NCI-H1092 (cell line): Measurements from ENCODE around the gene SENP5.
"Not testable (repeated sequence)": the region's sequence is repeated elsewhere in the genome, so short reads cannot be mapped to it uniquely, and the experiment has no call there.

Experiments used
- DNase-seq: peaks from one replicate; lab custom pipeline; 2025; lab: John Stamatoyannopoulos, UW

The SENP5 gene, protein sequence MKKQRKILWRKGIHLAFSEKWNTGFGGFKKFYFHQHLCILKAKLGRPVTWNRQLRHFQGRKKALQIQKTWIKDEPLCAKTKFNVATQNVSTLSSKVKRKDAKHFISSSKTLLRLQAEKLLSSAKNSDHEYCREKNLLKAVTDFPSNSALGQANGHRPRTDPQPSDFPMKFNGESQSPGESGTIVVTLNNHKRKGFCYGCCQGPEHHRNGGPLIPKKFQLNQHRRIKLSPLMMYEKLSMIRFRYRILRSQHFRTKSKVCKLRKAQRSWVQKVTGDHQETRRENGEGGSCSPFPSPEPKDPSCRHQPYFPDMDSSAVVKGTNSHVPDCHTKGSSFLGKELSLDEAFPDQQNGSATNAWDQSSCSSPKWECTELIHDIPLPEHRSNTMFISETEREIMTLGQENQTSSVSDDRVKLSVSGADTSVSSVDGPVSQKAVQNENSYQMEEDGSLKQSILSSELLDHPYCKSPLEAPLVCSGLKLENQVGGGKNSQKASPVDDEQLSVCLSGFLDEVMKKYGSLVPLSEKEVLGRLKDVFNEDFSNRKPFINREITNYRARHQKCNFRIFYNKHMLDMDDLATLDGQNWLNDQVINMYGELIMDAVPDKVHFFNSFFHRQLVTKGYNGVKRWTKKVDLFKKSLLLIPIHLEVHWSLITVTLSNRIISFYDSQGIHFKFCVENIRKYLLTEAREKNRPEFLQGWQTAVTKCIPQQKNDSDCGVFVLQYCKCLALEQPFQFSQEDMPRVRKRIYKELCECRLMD

DNA sequence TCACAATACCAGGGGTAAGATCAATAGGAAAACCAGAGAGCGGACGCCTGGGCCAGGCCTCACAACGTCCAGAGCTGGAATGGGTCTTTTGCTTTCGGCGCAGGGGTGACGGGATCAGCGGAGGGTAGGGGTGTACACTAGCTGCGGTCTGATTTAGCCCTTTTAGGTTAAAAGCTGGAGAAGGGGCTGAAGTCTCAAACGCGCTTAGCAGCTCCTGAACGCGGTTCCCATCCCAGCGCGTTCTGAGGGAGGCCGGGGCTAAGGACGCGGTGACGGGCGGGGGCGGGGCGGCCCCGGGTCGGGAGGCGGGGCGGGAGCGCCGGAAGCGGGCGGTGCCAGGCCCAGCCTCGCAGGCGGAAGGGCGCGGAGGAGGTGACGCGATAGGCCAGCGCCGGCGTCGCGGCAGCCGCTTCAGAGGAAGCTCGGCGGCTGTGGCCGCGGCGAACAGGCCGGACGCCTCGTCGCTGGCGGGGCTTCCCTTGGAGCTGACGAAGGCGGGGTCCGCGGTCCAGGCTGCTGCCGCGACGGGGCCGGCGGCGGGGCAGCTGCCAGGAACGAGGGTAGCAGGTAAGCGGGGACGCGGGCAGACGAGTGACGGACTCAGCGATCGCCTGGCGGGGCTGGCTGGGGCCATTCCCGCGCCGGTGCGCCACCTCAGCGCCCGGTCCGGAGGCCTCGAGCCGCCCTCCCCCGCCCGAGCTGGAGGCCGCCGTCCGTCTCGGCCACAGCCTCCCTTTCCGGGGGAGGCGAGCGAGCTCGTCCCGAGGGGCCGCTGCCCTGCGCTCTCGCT lies at the start of gene SENP5:
SENP5 (plus strand) TSS at position 414 of the 790 bp plus-strand sequence. CDS start 17,262 bp downstream, outside the sequence.
- peak; percentile 82 for DNase-seq

DNA sequence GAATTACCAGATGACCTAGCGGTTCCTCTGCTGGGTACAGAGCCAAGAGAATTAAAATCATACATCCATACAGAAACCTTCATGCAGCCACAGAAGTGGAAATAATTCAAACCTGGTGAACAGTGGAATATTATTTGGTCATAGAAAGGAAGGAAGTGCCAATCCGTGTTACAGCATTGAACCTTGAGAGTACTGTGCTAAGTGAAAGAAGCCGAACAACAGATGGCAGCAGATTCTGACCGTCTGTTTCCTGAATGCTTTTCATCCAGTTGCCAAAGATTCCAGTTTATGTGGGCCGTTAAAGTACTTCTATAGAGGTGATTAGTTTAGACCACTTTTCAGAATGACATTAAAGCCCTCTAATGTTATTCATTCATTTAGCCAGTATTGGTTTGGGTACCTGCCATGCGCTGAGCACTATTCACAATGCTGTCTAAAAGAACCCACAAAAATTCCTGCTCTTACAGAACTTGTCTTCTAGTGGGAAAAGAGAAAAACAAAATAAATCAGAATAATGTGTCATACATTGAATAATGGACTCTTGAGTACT lies 45.8 kb upstream of the SENP5 start:
- DNase-seq = no peak

DNA sequence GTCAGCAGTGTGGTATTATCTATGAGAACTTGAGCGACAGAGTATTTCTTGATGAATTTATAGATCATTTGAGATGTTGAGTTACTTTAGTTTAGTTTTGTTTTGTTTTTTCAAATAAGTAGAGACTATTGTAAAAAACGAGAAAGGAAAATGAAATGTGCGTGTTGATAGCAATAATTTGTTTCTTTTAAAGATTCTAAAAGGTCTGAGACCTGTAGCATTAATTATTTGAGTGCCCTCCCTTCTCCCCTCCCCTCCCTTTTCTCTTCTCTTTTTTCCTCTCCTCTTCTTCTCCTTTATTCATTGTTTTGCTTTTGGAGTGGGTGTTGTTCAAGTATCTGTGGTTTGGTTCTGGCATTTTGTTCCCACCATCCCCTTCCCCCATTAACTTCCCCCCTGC lies 38.1 kb upstream of the SENP5 start:
- DNase-seq = not testable (repeated sequence)

DNA sequence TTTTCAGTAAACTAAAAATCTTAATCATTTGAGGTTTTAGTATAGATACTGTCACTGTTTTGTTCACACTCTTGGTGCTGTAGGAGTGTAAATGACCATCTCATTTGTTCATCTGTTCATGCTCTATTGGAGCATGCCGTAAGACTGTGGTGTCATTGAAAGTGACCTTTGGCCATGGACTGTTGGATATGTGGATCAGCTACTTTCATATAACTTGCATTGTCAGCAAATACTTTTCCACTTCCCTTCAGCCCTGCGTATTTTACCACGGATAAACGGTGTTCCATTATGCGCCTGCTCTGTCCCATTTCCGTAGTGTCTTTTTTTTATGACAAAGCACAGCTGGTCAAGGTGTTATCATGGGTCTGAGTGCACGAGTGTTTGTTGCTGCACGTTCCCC lies 32.6 kb upstream of the SENP5 start:
- no peak for DNase-seq

DNA sequence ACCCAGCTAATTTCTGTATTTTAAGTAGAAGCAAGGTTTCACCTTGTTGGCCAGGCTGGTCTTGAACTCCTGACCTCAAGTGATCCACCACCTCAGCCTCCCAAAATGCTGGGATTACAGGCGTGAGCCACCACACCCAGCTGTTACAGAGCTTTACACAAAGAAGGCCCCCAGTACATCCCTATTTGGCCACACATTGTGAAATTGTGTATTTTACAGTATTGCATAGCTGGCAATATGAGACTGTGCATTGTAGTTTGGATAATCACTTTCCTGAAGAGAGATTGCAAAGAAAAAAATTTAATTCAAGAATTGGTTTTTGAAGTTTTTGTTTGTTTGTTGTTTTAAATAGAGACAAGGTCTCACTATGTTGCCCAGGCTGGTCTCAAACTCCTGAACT lies 31.1 kb upstream of the SENP5 start:
- not testable (repeated sequence) for DNase-seq

DNA sequence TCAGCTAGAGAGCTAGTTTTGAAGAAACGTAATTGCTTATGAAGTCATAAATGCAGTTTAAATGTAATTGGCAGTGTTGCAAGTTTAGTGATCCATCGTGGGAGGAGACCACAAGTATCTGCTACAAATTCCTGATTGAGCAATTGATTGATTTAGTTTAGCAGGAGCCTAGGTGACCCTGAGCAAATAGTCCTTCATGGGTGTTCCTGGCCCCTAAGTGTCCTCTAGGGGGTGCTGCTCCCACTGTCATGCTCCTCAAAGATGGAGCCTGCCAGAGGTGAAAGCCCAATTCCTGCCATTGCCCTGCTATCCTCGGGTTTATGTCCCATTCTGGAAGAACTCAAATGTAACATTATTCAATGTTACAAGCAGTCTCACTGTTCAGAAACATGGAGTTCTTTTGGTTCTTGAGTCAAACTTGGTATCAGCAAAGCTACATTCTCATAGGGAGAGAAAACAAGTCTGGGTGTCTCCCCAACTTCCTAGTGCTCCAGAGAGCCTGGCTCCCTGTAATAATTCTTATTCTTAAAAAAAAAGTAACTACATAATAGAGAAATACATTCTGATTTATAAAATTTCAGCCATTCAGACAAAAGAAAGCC lies 29.8 kb upstream of the SENP5 start:
- peak; percentile 17 for DNase-seq

DNA sequence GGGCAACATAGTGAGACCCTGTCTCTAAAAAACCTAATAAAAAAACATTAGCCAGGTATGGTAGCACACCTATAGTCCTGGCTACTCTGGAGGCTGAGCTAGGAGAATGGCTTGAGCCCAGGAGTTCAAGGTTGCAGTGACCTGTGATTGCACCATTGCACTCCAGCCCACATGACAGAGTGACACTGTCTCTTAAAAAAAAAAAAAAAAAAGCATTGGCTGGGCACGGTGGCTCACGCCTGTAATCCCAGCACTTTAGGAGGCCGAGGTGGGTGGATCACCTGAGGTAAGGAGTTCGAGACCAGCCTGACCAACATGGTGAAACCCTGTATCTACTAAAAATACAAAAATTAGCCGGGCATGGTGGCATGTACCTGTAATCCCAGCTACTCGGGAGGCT lies 28.4 kb upstream of the SENP5 start:
- DNase-seq = not testable (repeated sequence)

DNA sequence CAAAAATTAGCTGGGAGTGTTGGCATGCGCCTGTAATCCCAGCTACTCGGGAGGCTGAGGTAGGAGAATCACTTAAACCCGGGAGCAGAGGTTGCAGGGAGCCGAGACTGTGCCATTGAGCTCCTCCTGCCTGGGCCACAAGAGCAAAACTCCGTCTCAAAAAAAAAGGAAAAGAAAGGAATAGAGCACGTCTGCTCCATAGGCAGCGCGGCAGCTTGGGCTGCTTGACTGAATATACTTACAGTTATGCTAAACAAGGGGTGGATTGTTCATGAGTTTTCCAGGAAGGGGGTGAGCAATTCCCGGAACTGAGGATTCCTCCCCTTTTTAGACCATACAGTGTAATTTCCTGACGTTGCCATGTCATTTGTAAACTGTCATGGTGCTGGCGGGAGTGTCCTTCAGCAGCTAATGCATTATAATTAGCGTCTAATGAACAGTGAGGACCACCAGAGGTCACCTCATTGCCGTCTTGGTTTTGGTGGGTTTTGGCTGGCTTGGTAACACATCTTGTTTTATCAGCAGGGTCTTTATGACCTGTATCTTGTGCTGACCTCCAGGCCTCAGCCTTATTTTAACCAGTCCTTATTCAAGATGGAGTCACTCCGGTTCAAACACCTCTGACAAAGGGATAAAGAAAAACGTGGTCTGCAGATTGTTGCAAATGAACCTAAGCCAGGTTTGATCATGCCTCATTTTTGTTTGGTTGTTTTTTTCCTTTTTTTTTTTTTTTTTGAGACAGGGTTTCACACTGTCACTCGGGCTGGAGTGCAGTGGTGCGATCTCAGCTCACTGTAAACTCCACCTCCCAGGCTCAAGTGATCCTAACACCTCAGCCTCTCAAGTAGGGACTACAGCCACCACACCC lies 24.9 kb upstream of the SENP5 start:
- DNase-seq = no peak

DNA sequence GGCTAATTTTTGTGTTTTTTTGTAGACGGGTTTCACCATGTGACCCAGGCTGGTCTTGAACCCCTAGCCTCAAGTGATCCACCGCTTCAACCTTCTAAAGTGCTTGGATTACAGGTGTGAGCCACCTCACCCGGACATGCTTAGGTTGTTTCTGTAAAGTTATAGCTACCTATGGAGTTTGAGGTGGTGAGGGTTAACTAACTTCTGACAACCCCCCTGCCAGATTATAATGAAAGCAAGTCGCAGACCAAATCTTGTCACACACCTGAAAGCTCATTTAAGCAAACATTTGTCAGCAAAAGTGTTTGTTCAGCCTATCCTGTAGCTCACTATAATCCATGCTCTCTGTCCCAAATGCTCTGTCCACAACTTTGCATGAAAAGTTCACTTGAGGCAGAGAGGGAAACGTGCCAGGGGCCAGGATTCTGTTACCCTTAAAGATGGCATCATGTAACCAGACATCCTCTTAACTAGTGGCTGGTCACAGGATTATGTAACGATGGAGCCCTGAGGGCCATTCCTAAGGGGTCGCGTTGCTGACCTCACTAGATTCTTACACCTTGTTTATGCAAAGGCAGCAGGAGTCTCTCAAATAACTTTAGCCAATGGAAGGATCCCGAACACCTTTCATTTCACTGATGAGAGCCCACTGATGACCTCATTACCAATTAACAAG lies 24.1 kb upstream of the SENP5 start:
- no peak for DNase-seq

DNA sequence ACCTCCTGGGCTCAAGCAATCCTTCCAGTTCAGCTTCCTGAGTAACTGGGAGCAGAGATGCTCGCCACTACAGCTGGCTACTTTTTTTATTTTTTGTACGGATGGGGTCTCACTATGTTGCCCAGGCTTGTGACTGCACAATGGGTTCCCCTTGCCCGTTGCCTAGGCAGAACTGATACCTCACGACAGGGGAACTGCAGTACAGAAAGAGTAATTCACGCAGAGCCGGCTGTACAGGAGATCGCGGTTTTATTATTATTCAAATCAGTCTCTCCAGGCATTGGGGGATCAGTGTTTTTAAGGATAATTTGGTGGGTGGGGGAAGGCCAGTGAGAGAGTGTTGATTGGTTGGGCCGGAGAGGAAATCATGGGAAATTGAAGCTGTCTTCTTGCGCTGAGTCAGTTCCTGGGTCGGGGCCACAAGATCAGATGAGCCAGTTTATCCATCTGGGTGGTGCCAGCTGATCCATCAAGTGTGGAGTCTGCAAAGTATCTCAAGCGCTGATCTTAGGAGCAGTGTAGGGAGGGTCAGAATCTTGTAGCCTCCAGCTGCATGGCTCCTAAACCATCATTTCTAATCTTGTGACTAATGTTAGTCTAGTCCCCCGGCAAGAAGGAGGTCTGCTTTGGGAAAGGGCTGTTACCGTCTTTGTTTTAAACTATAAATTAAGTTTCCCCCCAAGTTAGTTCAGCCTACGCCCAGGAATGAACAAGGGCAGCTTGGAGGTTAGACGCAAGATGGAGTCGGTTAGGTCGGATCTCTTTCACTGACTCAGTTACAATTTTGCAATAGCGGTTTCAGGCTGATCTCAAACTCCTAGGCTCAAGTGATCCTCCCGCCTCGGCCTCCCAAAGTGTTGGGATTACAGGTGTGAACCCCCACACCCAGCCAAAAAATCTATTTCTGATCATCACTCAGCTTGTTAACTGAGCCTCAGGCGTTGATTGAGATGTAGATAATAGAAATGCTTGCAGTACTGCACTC lies 23.2 kb upstream of the SENP5 start:
- DNase-seq = not testable (repeated sequence)

DNA sequence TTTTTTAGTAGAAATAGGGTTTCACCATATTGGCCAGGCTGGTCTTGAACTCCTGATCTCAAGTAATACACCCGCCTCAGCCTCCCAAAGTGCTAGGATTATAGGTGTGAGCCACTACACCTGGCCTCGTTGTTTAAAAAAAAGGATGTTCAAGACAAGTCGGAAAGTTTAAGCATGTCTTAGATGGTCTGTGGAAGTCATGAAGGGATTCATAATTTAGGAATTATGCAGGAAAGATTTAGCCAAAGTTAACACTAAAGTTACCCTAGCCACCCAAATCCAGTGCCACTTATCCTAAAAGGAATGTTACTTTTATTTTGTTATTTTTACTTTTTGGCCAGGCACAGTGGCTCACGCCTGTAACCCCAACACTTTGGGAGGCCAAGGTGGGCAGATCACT lies 19.3 kb upstream of the SENP5 start:
- DNase-seq = not testable (repeated sequence)

DNA sequence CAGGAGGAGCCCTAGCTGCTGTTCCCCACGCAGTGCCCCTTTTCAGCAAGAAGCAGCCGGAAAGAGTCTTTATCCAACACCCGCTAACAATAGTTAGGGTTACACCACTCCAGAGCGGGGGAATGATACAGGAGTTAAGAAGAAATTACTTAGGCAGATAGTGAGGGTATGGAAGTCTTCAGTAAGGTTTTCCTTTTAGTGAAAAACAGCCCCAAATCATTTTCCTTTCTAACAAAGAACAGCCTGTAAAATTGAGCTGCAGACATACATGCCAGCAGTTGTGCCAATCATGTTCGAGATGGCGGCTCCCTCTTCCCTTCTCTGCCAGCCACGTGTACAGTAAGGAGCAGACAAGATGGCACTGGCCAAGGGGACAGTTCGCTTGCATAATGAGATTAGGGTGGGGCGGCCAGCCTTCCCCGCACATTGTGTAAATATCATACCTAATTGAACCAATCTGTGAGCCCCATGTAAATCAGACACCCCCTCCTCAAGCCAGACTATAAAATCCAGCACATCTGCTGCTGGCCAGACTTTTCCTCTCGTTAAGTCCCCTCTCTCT lies 18.5 kb upstream of the SENP5 start:
- no peak for DNase-seq

DNA sequence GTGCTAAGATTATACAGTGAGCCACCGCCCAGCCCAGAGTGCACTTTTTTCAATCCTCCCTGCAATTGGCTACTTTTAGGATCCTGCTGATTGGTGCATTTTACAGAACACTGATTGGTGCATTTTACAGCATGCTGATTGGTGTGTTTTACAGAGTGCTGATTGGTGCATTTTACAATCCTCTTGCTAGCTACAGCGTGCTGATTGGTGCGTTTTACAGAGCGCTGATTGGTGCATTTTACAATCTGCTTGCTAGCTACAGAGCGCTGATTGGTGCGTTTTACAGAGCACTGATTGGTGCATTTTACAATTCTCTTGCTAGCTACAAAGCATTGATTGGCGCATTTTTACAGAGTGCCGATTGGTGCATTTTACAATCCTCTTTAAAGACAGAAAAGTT lies 4.7 kb upstream of the SENP5 start:
- DNase-seq = not testable (repeated sequence)

DNA sequence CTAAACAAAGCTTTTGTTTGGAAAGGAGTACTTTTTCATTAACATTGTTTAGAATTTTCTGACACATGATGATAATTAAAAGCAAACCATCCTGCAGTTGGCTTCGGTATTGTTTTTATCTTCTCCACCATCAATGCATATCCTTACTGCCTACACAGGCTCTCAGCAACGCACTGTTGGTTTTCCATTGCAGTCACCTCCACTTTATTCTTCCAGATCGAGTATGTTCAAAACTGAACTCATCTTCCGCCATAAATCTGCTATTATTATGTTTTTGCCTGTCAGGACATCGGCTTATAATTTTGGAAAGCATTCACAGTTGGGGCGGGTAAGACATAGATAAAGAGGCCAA lies 589 bp upstream of the SENP5 start:
- no peak for DNase-seq

DNA sequence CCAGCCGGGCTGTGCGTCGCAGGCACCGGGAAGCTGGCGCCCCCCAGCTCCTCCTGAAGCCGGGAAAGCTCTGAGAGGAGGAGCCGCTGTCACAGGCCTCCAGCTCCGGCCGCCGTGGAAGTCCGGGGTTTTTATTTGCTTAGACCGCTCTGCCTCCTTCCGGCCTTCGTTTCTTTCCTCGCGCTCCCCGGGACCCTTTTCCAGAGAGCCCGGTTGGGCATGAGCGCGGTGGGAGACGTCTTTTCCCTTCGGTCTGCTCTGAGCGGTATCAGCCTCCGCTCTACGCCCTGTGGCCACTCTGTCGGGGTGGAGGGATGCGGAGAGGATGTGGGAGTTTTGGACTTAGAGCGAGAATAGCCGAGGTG lies 559 bp downstream of the SENP5 start:
- DNase-seq = peak; percentile 3

DNA sequence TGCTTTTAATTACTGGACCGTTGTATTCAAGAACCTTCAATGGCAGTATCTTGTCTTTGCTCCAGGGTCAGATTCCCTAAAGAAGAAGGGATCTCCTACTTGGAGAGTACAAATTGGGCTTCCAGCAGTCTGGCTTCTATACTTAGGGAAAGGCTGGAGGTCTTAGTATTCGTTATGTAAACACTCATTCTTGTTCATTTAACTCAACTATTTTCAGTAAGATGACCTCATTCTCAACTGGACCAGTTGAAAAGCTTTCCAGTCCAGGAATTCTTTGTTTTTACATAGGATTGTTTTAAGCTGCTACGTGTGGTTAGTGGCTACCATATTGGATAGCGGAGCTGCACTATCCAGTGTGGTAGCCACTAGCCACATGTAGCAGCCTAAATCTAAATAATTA lies 4.6 kb downstream of the SENP5 start:
- no peak for DNase-seq

DNA sequence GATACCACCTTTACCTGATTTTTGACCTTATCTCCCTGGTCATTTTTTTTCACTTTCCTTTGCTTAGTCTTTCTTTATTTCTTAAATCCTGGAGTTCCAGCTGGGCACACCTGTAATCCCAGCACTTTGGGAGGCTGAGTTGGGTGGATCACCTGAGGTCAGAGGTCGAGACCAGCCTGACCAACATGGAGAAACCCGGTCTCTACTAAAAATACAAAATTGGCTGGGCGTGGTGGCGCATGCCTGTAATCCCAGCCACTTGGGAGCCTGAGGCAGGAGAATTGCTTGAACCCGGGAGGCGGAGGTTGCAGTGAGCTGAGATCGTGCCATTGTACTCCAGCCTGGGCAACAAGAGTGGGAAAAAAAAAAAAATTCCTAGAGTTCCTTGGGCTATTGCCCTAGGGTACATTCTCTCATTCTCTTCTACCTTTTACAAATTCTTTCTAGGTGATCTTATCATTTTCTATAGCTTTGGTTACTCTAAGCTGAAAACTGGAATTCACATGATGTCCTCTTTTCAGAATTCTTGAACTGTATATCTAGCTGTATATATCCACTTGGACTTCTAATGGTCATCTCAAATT lies 6.9 kb downstream of the SENP5 start:
- DNase-seq = not testable (repeated sequence)

DNA sequence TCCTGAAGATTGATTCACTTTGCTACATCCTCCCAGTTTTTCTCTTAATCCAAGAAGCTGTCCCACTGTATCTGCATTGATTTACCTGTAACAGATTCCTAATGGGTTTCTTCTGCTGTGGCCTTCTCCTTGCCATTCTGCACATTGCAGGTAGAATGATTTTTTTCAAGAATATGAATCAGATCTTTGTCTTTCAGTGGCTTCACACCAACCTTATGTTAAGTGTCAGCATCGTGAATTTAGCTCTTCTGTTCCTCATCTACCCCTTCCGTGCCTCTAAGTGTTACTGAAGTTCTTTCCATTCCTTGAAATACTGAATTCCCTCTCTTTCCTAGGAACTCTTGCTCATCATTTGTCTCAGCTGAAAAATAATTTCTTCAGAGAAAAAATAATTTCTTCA lies 7.5 kb downstream of the SENP5 start:
- DNase-seq = no peak
